GM11168 (cell line): ENCODE measurements around the gene MYO9A.
"Not testable (repeated sequence)": the region's sequence is repeated elsewhere in the genome, so short reads cannot be mapped to it uniquely, and the experiment has no call there.

Experiments
- in situ Hi-C: fragments of 300-500 bp; cut with MboI; formaldehyde crosslinking; loops from one replicate; pipeline ENCODE4 v1.12.0; 2022; ENCODE audit warnings: low sequenced_read_pairs; ENCODE audit not compliant: unreplicated experiment

MYO9A gene

GRCh38 chr15:71899674-71900073 is 218.3 kb downstream of the MYO9A start:
- in situ Hi-C loops = no loop called here

DNA sequence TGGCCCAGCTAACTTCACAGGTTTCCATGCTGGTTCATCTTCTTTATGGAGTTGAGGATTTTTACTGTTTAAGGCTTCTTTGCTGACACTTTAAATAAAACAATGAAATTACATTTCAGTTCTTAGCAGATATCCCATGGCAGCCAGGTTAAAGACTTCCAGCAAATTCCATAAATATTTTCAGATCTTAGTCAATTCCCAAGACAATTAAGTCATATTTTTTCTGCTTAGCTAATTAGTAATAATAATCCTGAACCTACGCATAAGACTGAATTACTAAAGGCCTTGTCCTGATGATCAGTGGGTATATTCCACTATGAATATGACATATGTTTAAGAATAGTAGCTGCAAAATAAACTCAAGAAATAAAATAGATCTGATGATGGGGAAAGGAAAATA is 224.3 kb downstream of the MYO9A start:
- in situ Hi-C loops = no loop called here

- in situ Hi-C loops = no loop called here
Observed at GRCh38 chr15:71892335-71892734, 225.6 kb downstream of the MYO9A start.

- in situ Hi-C loops = no loop called here
Observed at GRCh38 chr15:71891026-71891425, 226.9 kb downstream of the MYO9A start.

GRCh38 chr15:71889947-71890346 is 228.0 kb downstream of the MYO9A start:
- in situ Hi-C loops = no loop called here

GRCh38 chr15:71889385-71889784 is 228.6 kb downstream of the MYO9A start:
- in situ Hi-C loops = no loop called here

DNA sequence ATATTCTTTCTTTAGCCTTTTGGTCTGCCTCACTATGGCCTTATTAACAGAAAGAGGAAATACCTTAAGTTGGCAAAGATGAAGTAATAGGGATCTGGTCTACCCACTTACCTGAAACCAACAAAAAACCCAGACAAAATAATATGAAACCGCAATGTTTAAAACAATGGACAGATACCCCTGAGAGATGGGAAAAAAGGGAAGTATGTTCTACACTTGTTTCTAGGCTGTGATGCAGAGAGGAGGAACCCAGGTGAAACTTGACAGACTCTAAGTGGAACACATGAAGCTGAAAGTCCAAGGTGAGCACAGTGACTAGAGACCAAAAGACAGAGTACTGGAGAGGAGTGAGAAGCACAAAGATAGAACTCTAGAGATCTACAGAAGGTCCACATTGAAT is 229.2 kb downstream of the MYO9A start:
- in situ Hi-C loops = no loop called here

DNA sequence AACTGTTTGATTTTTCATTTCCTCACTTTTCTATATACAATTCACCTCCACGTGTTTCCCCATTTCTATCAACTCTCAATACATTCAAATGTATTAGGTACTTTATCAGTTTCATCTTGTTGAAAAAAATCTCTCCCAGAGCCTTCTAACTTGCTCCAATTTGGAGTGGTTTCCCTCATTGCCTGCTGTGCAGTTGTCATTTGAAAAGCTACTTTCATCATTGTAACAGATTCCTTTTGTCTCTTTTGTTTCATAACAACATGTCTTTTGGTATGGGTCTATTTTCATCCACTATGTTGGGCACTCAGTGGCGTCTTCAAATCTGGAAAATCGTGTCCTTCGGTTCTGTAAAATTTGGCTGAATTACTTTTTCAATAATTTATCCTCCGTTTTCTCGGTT is 232.6 kb downstream of the MYO9A start:
- in situ Hi-C loops = no loop called here

DNA sequence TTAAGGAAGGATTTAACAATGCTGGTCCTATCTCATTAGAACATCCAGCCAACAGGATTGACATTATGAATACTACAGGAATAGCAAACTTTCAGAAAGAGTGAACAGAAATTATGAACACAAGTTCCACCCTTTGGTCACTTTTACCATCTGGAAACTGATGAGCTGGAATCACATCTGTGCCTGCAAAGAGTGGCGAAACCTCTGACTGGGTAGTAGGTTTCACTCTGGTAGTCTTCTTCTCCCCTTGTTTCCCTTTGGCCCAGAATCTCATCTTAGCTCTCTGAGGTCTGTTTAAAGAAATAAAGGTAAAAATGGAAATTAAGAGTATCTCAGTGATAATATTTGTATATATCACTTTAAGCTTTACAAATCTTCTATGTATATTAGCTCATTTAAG is 234.5 kb downstream of the MYO9A start:
- in situ Hi-C loops = no loop called here

- in situ Hi-C loops = no loop called here
Observed at GRCh38 chr15:71880276-71880675, 237.7 kb downstream of the MYO9A start.

DNA sequence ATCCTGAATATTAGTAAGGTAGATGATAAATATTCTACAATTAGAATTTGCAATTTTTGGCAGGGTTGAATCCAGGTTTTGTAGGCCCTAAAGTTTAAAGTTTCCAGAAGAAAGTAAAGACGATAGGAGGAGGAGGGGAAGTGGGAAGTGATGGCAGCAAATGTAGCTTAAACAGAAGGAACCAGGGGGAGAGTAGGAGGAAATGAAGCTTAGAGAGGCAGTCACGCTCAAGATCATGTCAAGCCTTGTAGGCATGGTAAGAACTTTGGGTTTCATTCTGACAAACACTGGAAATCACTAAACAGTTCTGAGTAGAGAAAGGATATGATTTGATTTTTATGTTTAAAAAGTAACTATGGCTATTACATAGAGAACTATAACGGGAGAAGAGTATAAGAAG is 243.7 kb downstream of the MYO9A start:
- in situ Hi-C loops = no loop called here

DNA sequence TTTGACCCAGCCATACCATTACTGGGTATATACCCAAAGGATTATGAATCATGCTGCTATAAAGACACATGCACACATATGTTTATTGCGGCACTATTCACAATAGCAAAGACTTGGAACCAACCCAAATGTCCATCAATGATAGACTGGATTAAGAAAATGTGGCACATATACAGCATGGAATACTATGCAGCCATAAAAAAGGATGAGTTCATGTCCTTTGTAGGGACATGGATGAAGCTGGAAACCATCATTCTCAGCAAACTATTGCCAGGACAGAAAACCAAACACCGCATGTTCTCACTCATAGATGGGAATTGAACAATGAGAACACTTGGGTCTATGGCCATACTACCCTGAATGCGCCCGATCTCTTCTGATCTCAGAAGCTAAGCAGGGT is 259.7 kb downstream of the MYO9A start:
- in situ Hi-C loops = not testable (repeated sequence)

- in situ Hi-C loops = no loop called here
Observed at GRCh38 chr15:71853543-71853942, 264.4 kb downstream of the MYO9A start.

DNA sequence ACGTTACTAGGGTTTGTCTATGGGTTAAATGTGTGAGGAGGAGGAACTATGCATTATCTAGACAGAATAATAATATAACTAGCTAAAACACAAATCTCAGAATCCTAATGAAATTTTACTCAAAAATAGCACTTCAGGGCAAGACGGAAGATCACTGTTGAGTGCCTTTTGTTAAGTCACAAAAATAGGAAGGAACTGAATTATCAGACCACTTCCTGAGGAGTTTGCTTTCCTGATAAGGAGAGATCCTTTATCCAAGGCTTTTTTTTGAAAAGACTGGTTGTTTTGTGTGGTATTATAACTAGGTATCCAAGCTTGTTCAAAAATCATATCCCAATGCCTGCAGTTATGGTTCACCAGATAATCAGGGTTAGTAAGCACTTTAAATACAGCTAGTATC is 273.0 kb downstream of the MYO9A start:
- in situ Hi-C loops = no loop called here

DNA sequence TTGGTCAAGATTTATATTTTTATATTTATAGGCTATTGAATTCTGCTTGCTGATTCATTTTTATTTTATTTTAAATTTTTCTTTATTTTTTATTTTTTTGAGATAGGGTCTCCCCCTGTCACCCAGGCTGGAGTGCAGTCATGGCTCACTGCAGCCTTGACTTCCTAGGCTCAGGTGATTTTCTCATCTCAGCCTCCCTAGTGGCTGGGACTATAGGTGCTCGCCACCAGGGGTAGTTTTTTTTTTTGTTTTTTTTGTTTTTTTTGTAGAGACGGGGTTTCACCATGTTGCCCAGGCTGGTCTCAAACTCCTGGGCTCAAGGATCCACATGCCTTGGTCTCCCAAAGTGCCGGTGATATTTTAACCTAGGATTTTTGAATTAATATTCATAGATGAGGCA is 276.4 kb downstream of the MYO9A start:
- in situ Hi-C loops = no loop called here

DNA sequence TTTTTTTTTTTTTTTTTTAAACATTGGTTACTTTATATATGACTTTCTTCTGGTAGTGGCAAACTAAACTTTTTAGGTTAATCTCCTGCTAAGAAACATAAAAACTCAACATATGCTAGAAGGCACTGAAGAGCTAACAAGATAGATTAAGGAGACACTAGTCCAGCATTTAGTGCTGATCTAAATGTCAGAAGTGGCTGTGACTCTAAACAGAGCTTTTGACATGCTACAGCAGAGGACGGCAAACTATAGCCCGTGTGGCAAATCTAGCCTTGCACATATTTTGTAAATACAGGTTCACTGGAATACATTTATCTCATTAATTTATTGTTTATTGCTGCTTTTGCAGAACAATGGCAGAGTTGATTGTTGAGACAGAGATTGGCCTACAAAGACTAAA is 287.0 kb downstream of the MYO9A start:
- in situ Hi-C loops = no loop called here

- in situ Hi-C loops = no loop called here
Observed at GRCh38 chr15:71826196-71826595, 291.8 kb downstream of the MYO9A start.

DNA sequence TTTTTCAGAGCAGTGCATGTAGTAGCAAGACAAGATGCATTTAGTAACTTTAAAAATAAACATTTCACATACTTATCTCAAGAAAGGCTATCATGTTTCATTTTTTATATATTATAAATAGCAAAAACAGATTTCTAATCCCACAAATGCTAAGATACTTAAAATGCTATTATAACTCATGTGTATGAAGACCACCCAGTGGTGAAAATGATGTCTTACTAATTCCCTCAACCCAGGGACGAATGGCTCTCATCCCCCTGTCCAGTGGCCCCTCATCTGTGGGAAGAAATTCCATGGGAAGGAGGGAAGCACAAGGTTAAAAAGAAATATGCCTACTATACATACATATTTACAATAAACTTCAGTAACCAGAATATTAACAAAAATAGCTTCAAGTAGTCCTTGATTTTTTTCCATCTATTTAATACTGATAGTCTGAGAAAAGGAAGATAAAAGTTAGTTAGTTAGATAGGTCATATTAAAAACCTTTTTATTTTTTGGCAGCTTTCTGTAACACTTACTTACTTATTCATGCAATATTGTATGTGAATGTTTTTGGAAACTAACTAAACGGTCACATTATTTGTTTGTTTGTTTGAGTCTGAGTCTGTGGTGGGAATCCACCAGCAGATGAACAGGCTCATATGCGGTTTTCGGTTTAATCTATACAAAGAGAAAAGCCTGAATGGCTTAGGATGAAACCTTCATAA is 292.8 kb downstream of the MYO9A start:
- in situ Hi-C loops = no loop called here

DNA sequence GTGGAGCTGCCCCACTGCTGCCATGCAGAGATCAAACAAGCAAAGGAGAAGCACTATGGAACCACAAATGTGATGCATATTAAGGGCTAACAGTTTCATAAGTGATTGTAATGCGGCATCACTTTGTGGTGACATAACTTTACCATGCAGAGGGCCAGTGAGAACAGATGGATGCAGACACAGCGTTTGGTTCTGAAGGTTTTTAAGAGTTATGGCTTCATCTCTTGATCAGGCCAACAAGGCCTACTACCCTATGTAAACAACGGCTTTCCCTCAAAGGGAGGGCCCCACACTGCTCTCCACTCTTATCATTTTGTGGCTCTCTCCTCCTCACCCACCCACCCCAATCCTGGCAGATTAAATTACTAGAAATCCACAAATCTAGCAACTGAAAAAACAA is 294.1 kb downstream of the MYO9A start:
- in situ Hi-C loops = no loop called here

- in situ Hi-C loops = no loop called here
Observed at GRCh38 chr15:71822890-71823630, 294.9 kb downstream of the MYO9A start.

GRCh38 chr15:71821547-71822129 is 296.3 kb downstream of the MYO9A start:
- in situ Hi-C loops = no loop called here

GRCh38 chr15:71820127-71820526 is 297.8 kb downstream of the MYO9A start:
- in situ Hi-C loops = no loop called here
